Measurements from ENCODE around the gene MSX1. TPM values are rescaled to one million over a fixed set of nuclear protein-coding genes. Genes with fewer than 3 reads are reported as not detected.

The MSX1 gene
- total and polyA plus RNA-seq, 2 of the 13 experiments (the other 11 are each of a cell fraction or from before 2014, with no cell fraction given), result 12.1 to 14.9 TPM

DNA sequence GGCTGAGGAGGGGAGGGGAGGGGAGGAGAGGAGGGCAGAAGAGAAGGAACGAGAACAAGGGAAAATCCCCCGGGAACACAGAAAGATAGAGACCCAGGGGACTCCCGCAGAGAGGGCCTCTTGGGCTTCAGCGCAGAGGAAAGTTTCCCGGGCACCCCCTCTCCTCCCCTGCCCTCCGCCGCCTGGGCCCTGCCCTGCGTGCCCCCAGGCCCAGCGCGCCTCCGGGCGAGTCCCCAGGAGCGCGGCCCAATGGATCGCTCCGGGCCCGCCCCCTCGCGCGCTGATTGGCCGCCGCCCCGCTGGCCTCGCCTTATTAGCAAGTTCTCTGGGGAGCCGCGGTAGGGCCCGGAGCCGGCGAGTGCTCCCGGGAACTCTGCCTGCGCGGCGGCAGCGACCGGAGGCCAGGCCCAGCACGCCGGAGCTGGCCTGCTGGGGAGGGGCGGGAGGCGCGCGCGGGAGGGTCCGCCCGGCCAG, at the start of gene MSX1 (continued):
- TF ChIP-seq ZBTB40 (IDR thresholded peaks at IDR 0.05), result no peak
- no peak for TF ChIP-seq ZBTB40 (CRISPR knock-in tag; IDR thresholded peaks at IDR 0.05)
- TF ChIP-seq ZNF670 (CRISPR knock-in tag; IDR thresholded peaks at IDR 0.05; ENCODE audit: borderline replicate concordance), result no peak
- TF ChIP-seq, protein P1, sequence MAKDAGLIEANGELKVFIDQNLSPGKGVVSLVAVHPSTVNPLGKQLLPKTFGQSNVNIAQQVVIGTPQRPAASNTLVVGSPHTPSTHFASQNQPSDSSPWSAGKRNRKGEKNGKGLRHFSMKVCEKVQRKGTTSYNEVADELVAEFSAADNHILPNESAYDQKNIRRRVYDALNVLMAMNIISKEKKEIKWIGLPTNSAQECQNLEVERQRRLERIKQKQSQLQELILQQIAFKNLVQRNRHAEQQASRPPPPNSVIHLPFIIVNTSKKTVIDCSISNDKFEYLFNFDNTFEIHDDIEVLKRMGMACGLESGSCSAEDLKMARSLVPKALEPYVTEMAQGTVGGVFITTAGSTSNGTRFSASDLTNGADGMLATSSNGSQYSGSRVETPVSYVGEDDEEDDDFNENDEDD (CRISPR knock-in tag; IDR thresholded peaks at IDR 0.05; ENCODE audit: borderline replicate concordance), result peak; percentile 40; the same call in 1 of the 2 replicates
- no peak for TF ChIP-seq NFIC (IDR thresholded peaks at IDR 0.05; ENCODE audit: low read length)
- no peak for TF ChIP-seq TERF1 (CRISPR knock-in tag; IDR thresholded peaks at IDR 0.05)
